Gastrocnemius medialis (tissue), 4 donors: Measurements from ENCODE around the gene RFX7. TPM values are rescaled to one million over a fixed set of nuclear protein-coding genes. Genes with fewer than 3 reads are reported as not detected.

ENCODE experiments used
- ATAC-seq, 2 donors: fragments of 150-250 bp; one replicate each; pipeline ENCODE4 v1.9.1; 2016
- DNase-seq, 2 donors: peaks; one replicate each; pipeline ENCODE4 v3.0.0-alpha.2; 2019
- H3K27ac ChIP-seq, 4 donors: fragments of 200-600 bp; sonication (generic); 1 replicate in 1 of 4; 2 replicates in 3 of 4; pipeline ENCODE4 v1.5.1; 2016 to 2018; ENCODE audit warnings: mild to moderate bottlenecking in 2 of 4, moderate library complexity in 1 of 4
- H3K27me3 ChIP-seq, 3 donors: fragments of 200-600 bp; sonication (generic) in 2 of 3; 1 replicate in 1 of 3; 2 replicates in 2 of 3; pipeline versions ENCODE4 v1.5.1 to v1.6.0; 2016 to 2019; ENCODE audit warnings: mild to moderate bottlenecking in 1 of 3, moderate library complexity in 1 of 3
- H3K36me3 ChIP-seq, 2 donors: fragments of 200-600 bp; sonication (generic) in 1 of 2; one replicate each; pipeline ENCODE4 v1.5.1; 2017 to 2018
- H3K4me1 ChIP-seq, 2 donors: fragments of 200-600 bp; sonication (generic) in 1 of 2; one replicate each; pipeline ENCODE4 v1.5.1; 2016 to 2017; ENCODE audit warnings: mild to moderate bottlenecking in 2 of 2
- H3K4me3 ChIP-seq, 4 donors: fragments of 200-600 bp; sonication (generic) in 3 of 4; 1 replicate in 1 of 4; 2 replicates in 3 of 4; pipeline ENCODE4 v1.5.1; 2016 to 2019; ENCODE audit warnings: mild to moderate bottlenecking in 2 of 4
- H3K9me3 ChIP-seq, 3 donors: fragments of 200-600 bp; sonication (generic) in 2 of 3; 1 replicate in 1 of 3; 2 replicates in 2 of 3; pipeline ENCODE4 v1.5.1; 2016 to 2019
- CTCF ChIP-seq, 5 experiments: fragments of 450-650 bp in 3 of 5; fragments of 200-600 bp in 2 of 5; sonication (generic) in 2 of 5; IDR thresholded peaks in 4 of 5; conservative IDR thresholded peaks in 1 of 5; 1 replicate in 4 of 5; 2 replicates in 1 of 5; pipeline ENCODE4 v1.5.1; 2016 to 2019; ENCODE audit warnings: antibody characterized with exemption in 5 of 5, mild to moderate bottlenecking in 3 of 5, moderate library complexity in 3 of 5
- POLR2A ChIP-seq, 2 donors: fragments of 450-650 bp; IDR thresholded peaks; one replicate each; pipeline ENCODE4 v1.6.1; 2017; ENCODE audit warnings: antibody characterized with exemption in 2 of 2, mild to moderate bottlenecking in 2 of 2, moderate library complexity in 2 of 2
- in situ Hi-C, 4 donors: fragments of 200-750 bp; cut with MboI; loops; one replicate each; pipeline versions ENCODE4 v1.15.0 to v1.8.0; 2017; ENCODE audit warnings: low sequenced_read_pairs in 4 of 4
- intact Hi-C: fragments of 100-400 bp; cut with DNase I; formaldehyde crosslinking; loops from one replicate; pipeline ENCODE4 v1.15.1; 2023; ENCODE audit warnings: low total_unique reads
- total RNA-seq, 4 donors: library from RNA; depleted of rRNA; stranded (reverse); fragments of >200 nt; gene quantifications; one replicate each; pipeline versions ENCODE4 v1.1.0 to v1.2.3, GENCODE V29; 2016

The RFX7 gene
- total RNA-seq, 4 donors from 2014 or later = 9.6 to 11.7 (median 10.7) TPM

DNA sequence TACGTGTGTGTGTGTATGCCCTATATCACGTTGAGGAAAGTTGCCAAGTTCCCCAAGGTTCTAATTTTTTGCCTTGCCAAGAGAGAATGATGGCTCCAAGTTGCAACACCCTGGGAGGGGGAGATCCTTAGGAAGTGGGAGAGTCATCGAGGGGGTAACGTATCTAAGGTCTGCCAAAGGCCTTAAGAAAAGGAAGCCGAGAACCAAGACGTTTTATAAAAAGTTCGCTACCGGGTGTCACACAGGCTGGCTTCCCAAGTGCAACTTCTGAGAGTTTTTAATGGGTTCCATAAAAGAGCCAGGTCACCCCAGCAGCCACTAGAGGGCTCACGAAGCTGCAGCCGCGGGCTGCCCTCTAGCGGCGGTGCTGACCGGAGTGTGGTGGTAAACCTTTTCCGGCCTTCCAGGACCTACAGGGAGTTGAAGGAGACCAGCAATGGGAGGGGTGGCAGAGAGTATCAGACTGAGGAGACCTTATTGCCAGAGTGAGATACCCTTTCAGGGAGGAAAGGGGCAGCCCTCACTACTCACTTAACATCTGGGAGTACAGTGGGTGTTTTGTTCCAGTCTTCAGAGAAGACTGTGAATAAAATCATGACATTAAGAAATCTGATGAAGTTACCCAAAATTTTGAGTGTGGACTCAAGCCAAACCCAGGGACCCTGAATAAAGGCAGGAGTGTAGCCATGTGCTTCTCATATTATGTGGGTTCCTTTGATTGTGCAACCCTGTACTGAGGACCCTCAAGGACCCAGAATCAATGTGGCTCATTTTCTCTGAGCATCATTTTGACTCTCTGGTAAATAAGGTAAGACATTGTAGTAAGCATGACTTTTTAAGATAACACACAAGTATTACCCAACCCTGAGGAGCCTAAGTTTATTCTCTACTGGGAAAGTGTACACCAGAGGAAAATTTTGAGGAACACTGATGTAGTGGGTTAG lies 2.5 kb upstream of the RFX7 start:
- peak; percentile 69 to 82 for DNase-seq
- Histone ChIP-seq H3K4me1 (peaks cover 30 to 33% of the 10 kb centered on the region in 2 donors), H3K4me3 (peak overlapping the region; percentile 36 to 62 (median 42)), H3K36me3 (no peaks in the 10 kb centered on the region), H3K27me3 (no peaks in the 10 kb centered on the region), H3K9me3 (no peaks in the 10 kb centered on the region), H3K27ac (peak overlapping the region; percentile 79 to 97 (median 84))
- TF ChIP-seq POLR2A (IDR thresholded peaks at IDR 0.05) (no peak), CTCF (IDR thresholded peaks at IDR 0.05 in 4 of 5, conservative IDR thresholded peaks at IDR 0.05 in 1 of 5) (peak; percentile 90 to 99 (median 99))
- intact Hi-C loops (loop anchor here (2.0 to 10.0 kb wide), 4 partner anchors 119 to 1051 kb away; partner anchors contain the start of genes RSL24D1 and TEX9), in situ Hi-C loops (loop anchor here in 1 of 4 donors (25.0 kb wide), 2 partner anchors 109 to 259 kb away; partner anchors contain the start of gene NEDD4)
- peak; percentile 53 to 77 for ATAC-seq

GRCh38 chr15:56244811-56245576 lies 1.3 kb upstream of the RFX7 start:
- in situ Hi-C loops = loop anchor here in 1 of 4 donors (25.0 kb wide), 2 partner anchors 108 to 258 kb away; partner anchors contain the start of gene NEDD4

DNA sequence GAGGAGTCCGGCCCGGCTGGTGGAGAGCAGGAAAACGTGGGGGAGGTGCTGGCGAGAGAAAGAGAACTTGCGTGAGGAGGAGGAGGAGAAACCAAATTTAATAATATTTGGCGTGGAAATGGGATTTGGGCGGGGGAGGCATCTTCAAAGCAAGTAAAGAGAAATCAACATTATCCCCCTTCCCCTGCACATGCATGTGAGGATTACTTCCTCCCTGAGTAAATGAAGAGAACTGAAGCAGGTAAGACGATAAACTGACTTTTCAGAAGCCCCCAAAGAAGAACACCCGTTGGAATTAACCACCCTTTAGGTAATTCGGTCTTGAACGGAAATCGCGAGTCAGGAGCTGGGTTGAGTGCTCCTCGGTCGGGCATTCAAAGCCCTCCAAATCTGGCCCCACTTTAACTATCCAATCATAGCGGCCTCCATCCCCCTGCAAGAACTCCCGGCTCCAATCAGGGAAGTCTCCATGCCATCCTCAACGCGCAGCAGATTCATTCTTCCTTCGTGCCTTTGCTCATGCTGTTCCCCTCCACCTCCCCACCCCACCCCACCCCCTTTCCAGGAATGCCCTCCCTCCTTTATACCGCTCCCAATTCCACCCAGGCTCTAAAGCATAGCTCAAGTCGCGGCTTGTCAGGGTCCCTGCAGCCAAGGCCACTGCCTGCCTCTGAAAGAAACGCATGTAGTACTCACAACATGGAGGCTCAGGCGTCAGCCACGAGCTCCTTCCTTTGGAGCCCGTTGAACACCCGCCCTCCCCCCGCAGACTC lies 545 bp upstream of the RFX7 start:
- Histone ChIP-seq H3K36me3 (no peaks in the 10 kb centered on the region), H3K4me1 (peaks cover 44 to 46% of the 10 kb centered on the region in 2 donors), H3K4me3 (peak overlapping the region; percentile 60 to 98 (median 80)), H3K27me3 (no peaks in the 10 kb centered on the region), H3K9me3 (no peaks in the 10 kb centered on the region), H3K27ac (peak overlapping the region; percentile 79 to 97 (median 84))
- TF ChIP-seq CTCF (IDR thresholded peaks at IDR 0.05 in 4 of 5, conservative IDR thresholded peaks at IDR 0.05 in 1 of 5) (peak in 1 of 5 experiments; percentile 0), POLR2A (IDR thresholded peaks at IDR 0.05) (no peak)
- intact Hi-C loops (loop anchor here (5.0 to 10.0 kb wide), 5 partner anchors 67 to 1049 kb away; partner anchors contain the start of genes RSL24D1 and TEX9), in situ Hi-C loops (loop anchor here in 1 of 4 donors (25.0 kb wide), 2 partner anchors 107 to 257 kb away; partner anchors contain the start of gene NEDD4)
- peak; percentile 43 to 46 for ATAC-seq
- peak in 1 of 2 donors; percentile 27 for DNase-seq

More at GRCh38 chr15:56244811-56245576, 1.3 kb upstream of the RFX7 start:
- H3K4me3 ChIP-seq = peak overlapping the region; percentile 60 to 98 (median 80)
- DNase-seq (peak in 1 of 2 donors; percentile 19), ATAC-seq (no peak)
- intact Hi-C loops = loop anchor here (5.0 to 10.0 kb wide), 5 partner anchors 68 to 1050 kb away; partner anchors contain the start of genes RSL24D1 and TEX9
- H3K27ac ChIP-seq = peak overlapping the region; percentile 79 to 97 (median 84)
- H3K36me3 ChIP-seq = no peaks in the 10 kb centered on the region
- no peaks in the 10 kb centered on the region for H3K27me3 ChIP-seq
- TF ChIP-seq POLR2A (IDR thresholded peaks at IDR 0.05) (no peak), CTCF (IDR thresholded peaks at IDR 0.05 in 4 of 5, conservative IDR thresholded peaks at IDR 0.05 in 1 of 5) (no peak)
- no peaks in the 10 kb centered on the region for H3K9me3 ChIP-seq
- peaks cover 41 to 42% of the 10 kb centered on the region in 2 donors for H3K4me1 ChIP-seq
